GM23338 (cell line): ENCODE results near the gene PRSS8. TPM values are rescaled to one million over a fixed set of nuclear protein-coding genes. Genes with fewer than 3 reads are reported as not detected.

ENCODE experiments used
- ATAC-seq: fragments of 200-7000 bp; cut with Tn5 transposase; 3 replicates; pipeline ENCODE4 v1.9.1; 2020
- DNase-seq: peaks from one replicate; pipeline ENCODE4 v3.0.0-alpha.2; 2015; ENCODE audit warnings: low spot score
- H2AFZ ChIP-seq: fragments of 200-600 bp; sonication (generic); 2 replicates; pipeline ENCODE4 v1.8.0; 2016; ENCODE audit warnings: antibody characterized with exemption, mild to moderate bottlenecking, moderate library complexity
- H3F3A ChIP-seq: fragments of 200-600 bp; sonication (generic); replicated peaks from 2 replicates; pipeline ENCODE4 v1.8.0; 2017; ENCODE audit warnings: antibody characterized with exemption, mixed run types, low read depth
- H3K27ac ChIP-seq: fragments of 200-600 bp; sonication (generic); 2 replicates; pipeline ENCODE4 v1.6.1; 2016; ENCODE audit warnings: low read depth
- H3K27me3 ChIP-seq: fragments of 200-600 bp; sonication (generic); 2 replicates; pipeline ENCODE4 v1.8.0; 2016; ENCODE audit warnings: mild to moderate bottlenecking, mixed run types, moderate library complexity; ENCODE audit not compliant: insufficient read depth
- H3K36me3 ChIP-seq: fragments of 200-600 bp; sonication (generic); 2 replicates; pipeline ENCODE4 v1.8.0; 2016; ENCODE audit warnings: mild to moderate bottlenecking; ENCODE audit not compliant: insufficient read depth
- H3K4me1 ChIP-seq: fragments of 200-600 bp; sonication (generic); 2 replicates; pipeline ENCODE4 v1.8.0; 2016; ENCODE audit warnings: mild to moderate bottlenecking, moderate library complexity; ENCODE audit not compliant: insufficient read depth
- H3K4me2 ChIP-seq: fragments of 200-600 bp; sonication (generic); 2 replicates; pipeline ENCODE4 v1.7.1; 2017; ENCODE audit warnings: mixed run types
- H3K4me3 ChIP-seq: fragments of 200-600 bp; sonication (generic); 2 replicates; pipeline ENCODE4 v1.6.1; 2016; ENCODE audit warnings: mixed run types
- H3K79me2 ChIP-seq: fragments of 200-600 bp; sonication (generic); replicated peaks from 2 replicates; pipeline ENCODE4 v1.8.0; 2017; ENCODE audit warnings: mild to moderate bottlenecking; ENCODE audit not compliant: insufficient read depth
- H3K9me2 ChIP-seq: fragments of 200-600 bp; sonication (generic); 2 replicates; pipeline ENCODE4 v1.8.0; 2017; ENCODE audit not compliant: insufficient read depth
- H4K20me1 ChIP-seq: fragments of 200-600 bp; sonication (generic); replicated peaks from 2 replicates; pipeline ENCODE4 v1.8.0; 2017; ENCODE audit warnings: mild to moderate bottlenecking; ENCODE audit not compliant: insufficient read depth
- H3K27ac Mint-ChIP-seq: 2 replicates; pipeline ENCODE4 v1.8.0; 2020; ENCODE audit warnings: inconsistent platforms, mild to moderate bottlenecking, moderate library complexity, mixed read lengths
- H3K27me3 Mint-ChIP-seq: 3 replicates; pipeline ENCODE4 v1.8.0; 2022; ENCODE audit warnings: low read depth, mild to moderate bottlenecking, moderate library complexity, mixed read lengths, inconsistent platforms; ENCODE audit not compliant: insufficient read depth, poor library complexity
- H3K36me3 Mint-ChIP-seq: 3 replicates; pipeline ENCODE4 v1.8.0; 2021; ENCODE audit warnings: low read depth, mild to moderate bottlenecking, inconsistent platforms, moderate library complexity, mixed read lengths
- H3K4me1 Mint-ChIP-seq: 3 replicates; pipeline ENCODE4 v1.8.0; 2020; ENCODE audit warnings: mild to moderate bottlenecking, inconsistent platforms, mixed read lengths
- H3K4me3 Mint-ChIP-seq: 3 replicates; pipeline ENCODE4 v1.8.0; 2021; ENCODE audit warnings: moderate library complexity, mild to moderate bottlenecking, inconsistent platforms, mixed read lengths
- H3K9me3 Mint-ChIP-seq: 3 replicates; pipeline ENCODE4 v1.8.0; 2020; ENCODE audit warnings: moderate library complexity, mild to moderate bottlenecking, inconsistent platforms, mixed read lengths
- EZH2 ChIP-seq: fragments of 200-600 bp; sonication (generic); IDR thresholded peaks from one replicate; pipeline ENCODE4 v1.8.0; 2017; ENCODE audit warnings: antibody characterized with exemption, mild to moderate bottlenecking, low read depth; ENCODE audit not compliant: unreplicated experiment
- polyA plus RNA-seq: library from polyadenylated mRNA; unstranded; fragments of >200 nt; fragmentation: Nextera tagmentation; extraction: Ambion mirVana; gene quantifications from 2 replicates; pipeline ENCODE4 v1.2.1, GENCODE V29; 2016
- total RNA-seq: library from RNA; depleted of rRNA; stranded (reverse); fragments of >200 nt; shearing (Covaris generic); gene quantifications from 2 replicates; pipeline ENCODE4 v1.2.3, GENCODE V29; 2014
- TF ChIP-seq, protein P1 (sequence below), 2 experiments: fragments of 200-600 bp in 1 of 2; sonication (generic) in 1 of 2; conservative IDR thresholded peaks; 2 replicates each; pipeline versions ENCODE4 v1.5.1 to v1.6.1; 2016 to 2017; ENCODE audit warnings: antibody characterized with exemption in 2 of 2, low read depth in 2 of 2, mild to moderate bottlenecking in 2 of 2, moderate library complexity in 1 of 2
- TF ChIP-seq, protein P2 (sequence below): IDR thresholded peaks from 2 replicates; pipeline ENCODE4 v1.6.1; 2016; ENCODE audit warnings: antibody characterized with exemption
- TF ChIP-seq, protein P3 (sequence below): fragments of 250-450 bp; sonication (Bioruptor Pico); IDR thresholded peaks from 2 replicates; pipeline ENCODE4 v1.5.0; 2020; ENCODE audit warnings: mild to moderate bottlenecking, moderate library complexity

PRSS8 gene
- total and polyA plus RNA-seq, 2 experiments from 2014 or later: 65.3 to 75.9 TPM

DNA sequence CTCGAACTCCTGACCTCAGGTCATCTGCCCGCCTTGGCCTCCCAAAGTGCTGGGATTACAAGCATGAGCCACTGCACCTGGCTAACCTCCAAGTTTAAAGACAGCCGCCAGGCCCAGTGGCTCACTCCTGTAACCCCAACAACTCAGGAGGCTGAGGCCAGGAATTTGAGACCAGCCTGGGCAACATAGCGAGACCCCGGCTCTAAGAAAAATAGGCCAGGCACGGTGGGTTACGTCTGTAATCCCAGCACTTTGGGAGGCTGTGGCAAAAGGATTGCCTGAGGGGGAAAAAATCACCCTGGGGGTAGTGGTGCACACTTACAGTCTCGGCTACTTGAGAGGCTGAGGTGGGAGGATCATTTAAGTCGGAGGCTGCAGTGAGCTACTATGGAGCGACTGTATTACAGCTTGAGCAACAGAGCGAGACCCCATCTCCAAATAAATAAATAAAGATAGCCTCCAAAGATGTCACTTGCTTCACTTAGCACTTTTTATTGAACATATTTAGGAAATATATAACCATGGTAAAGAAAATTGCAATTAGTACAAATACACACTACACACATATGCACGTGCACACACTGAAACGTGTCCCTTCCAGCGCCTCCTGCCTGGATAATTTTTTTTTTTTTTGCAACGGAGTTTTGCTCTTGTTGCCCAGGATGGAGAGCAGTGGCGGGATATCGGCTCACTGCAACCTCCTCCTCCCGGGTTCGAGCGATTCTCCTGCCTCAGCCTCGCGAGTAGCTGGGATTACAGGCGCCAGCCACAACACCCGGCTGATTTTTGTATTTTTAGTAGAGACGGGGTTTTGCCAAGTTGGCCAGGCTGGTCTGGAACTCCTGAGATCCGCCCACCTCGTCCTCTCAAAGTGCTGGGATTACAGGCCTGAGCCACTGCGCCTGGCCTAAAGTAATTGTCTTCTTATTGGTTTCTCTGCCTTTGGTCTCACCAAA, 28.7 kb downstream of the PRSS8 start:
- peaks cover 9% of the 10 kb centered on the region; the same call in 1 of the 3 replicates for H3K4me1 Mint-ChIP-seq
- TF ChIP-seq, protein P1, sequence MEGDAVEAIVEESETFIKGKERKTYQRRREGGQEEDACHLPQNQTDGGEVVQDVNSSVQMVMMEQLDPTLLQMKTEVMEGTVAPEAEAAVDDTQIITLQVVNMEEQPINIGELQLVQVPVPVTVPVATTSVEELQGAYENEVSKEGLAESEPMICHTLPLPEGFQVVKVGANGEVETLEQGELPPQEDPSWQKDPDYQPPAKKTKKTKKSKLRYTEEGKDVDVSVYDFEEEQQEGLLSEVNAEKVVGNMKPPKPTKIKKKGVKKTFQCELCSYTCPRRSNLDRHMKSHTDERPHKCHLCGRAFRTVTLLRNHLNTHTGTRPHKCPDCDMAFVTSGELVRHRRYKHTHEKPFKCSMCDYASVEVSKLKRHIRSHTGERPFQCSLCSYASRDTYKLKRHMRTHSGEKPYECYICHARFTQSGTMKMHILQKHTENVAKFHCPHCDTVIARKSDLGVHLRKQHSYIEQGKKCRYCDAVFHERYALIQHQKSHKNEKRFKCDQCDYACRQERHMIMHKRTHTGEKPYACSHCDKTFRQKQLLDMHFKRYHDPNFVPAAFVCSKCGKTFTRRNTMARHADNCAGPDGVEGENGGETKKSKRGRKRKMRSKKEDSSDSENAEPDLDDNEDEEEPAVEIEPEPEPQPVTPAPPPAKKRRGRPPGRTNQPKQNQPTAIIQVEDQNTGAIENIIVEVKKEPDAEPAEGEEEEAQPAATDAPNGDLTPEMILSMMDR (conservative IDR thresholded peaks at IDR 0.05; ENCODE audit: low read depth in 2 of 2): no peak
- TF ChIP-seq, protein P2, sequence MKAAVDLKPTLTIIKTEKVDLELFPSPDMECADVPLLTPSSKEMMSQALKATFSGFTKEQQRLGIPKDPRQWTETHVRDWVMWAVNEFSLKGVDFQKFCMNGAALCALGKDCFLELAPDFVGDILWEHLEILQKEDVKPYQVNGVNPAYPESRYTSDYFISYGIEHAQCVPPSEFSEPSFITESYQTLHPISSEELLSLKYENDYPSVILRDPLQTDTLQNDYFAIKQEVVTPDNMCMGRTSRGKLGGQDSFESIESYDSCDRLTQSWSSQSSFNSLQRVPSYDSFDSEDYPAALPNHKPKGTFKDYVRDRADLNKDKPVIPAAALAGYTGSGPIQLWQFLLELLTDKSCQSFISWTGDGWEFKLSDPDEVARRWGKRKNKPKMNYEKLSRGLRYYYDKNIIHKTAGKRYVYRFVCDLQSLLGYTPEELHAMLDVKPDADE: no peak
- TF ChIP-seq, protein P3, sequence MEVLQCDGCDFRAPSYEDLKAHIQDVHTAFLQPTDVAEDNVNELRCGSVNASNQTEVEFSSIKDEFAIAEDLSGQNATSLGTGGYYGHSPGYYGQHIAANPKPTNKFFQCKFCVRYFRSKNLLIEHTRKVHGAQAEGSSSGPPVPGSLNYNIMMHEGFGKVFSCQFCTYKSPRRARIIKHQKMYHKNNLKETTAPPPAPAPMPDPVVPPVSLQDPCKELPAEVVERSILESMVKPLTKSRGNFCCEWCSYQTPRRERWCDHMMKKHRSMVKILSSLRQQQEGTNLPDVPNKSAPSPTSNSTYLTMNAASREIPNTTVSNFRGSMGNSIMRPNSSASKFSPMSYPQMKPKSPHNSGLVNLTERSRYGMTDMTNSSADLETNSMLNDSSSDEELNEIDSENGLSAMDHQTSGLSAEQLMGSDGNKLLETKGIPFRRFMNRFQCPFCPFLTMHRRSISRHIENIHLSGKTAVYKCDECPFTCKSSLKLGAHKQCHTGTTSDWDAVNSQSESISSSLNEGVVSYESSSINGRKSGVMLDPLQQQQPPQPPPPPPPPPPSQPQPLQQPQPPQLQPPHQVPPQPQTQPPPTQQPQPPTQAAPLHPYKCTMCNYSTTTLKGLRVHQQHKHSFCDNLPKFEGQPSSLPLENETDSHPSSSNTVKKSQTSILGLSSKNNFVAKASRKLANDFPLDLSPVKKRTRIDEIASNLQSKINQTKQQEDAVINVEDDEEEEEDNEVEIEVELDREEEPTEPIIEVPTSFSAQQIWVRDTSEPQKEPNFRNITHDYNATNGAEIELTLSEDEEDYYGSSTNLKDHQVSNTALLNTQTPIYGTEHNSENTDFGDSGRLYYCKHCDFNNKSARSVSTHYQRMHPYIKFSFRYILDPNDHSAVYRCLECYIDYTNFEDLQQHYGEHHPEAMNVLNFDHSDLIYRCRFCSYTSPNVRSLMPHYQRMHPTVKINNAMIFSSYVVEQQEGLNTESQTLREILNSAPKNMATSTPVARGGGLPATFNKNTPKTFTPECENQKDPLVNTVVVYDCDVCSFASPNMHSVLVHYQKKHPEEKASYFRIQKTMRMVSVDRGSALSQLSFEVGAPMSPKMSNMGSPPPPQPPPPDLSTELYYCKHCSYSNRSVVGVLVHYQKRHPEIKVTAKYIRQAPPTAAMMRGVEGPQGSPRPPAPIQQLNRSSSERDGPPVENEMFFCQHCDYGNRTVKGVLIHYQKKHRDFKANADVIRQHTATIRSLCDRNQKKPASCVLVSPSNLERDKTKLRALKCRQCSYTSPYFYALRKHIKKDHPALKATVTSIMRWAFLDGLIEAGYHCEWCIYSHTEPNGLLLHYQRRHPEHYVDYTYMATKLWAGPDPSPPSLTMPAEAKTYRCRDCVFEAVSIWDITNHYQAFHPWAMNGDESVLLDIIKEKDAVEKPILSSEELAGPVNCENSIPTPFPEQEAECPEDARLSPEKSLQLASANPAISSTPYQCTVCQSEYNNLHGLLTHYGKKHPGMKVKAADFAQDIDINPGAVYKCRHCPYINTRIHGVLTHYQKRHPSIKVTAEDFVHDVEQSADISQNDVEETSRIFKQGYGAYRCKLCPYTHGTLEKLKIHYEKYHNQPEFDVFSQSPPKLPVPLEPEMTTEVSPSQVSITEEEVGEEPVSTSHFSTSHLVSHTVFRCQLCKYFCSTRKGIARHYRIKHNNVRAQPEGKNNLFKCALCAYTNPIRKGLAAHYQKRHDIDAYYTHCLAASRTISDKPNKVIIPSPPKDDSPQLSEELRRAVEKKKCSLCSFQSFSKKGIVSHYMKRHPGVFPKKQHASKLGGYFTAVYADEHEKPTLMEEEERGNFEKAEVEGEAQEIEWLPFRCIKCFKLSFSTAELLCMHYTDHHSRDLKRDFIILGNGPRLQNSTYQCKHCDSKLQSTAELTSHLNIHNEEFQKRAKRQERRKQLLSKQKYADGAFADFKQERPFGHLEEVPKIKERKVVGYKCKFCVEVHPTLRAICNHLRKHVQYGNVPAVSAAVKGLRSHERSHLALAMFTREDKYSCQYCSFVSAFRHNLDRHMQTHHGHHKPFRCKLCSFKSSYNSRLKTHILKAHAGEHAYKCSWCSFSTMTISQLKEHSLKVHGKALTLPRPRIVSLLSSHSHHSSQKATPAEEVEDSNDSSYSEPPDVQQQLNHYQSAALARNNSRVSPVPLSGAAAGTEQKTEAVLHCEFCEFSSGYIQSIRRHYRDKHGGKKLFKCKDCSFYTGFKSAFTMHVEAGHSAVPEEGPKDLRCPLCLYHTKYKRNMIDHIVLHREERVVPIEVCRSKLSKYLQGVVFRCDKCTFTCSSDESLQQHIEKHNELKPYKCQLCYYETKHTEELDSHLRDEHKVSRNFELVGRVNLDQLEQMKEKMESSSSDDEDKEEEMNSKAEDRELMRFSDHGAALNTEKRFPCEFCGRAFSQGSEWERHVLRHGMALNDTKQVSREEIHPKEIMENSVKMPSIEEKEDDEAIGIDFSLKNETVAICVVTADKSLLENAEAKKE (CRISPR knock-in tag): no peak
- no peak for TF ChIP-seq EZH2
- H3K36me3 ChIP-seq: no peaks in the 10 kb centered on the region
- H3K9me2 ChIP-seq: no peaks in the 10 kb centered on the region
- no peak overlapping the region for H3K4me2 ChIP-seq
- peaks cover 16% of the 10 kb centered on the region for H3K9me3 Mint-ChIP-seq
- H3K27ac Mint-ChIP-seq: no peak overlapping the region
- H2AFZ ChIP-seq: no peak overlapping the region
- H3K36me3 Mint-ChIP-seq: peaks cover 18% of the 10 kb centered on the region
- H3K79me2 ChIP-seq: no peaks in the 10 kb centered on the region
- DNase-seq (no peak), ATAC-seq (no peak)
- H3K27ac ChIP-seq: no peak overlapping the region
- peak overlapping the region; percentile 77; the same call in 1 of the 3 replicates for H3K4me3 Mint-ChIP-seq
- peaks cover 5% of the 10 kb centered on the region; the same call in 1 of the 2 replicates for H3F3A ChIP-seq
- H3K27me3 ChIP-seq: no peaks in the 10 kb centered on the region
- H3K4me3 ChIP-seq: no peak overlapping the region
- peaks cover 18% of the 10 kb centered on the region for H3K27me3 Mint-ChIP-seq
- H3K4me1 ChIP-seq: peaks cover 6% of the 10 kb centered on the region; the same call in 1 of the 2 replicates
- H4K20me1 ChIP-seq: no peaks in the 10 kb centered on the region; the same call in 1 of the 2 replicates
